ENCODE results near the gene ABCB9.
A peak's percentile ranks its signal among the peaks of the same experiment; 100 is the strongest.
"Not testable (repeated sequence)": the region's sequence is repeated elsewhere in the genome, so short reads cannot be mapped to it uniquely, and the experiment has no call there.

The ABCB9 gene

DNA sequence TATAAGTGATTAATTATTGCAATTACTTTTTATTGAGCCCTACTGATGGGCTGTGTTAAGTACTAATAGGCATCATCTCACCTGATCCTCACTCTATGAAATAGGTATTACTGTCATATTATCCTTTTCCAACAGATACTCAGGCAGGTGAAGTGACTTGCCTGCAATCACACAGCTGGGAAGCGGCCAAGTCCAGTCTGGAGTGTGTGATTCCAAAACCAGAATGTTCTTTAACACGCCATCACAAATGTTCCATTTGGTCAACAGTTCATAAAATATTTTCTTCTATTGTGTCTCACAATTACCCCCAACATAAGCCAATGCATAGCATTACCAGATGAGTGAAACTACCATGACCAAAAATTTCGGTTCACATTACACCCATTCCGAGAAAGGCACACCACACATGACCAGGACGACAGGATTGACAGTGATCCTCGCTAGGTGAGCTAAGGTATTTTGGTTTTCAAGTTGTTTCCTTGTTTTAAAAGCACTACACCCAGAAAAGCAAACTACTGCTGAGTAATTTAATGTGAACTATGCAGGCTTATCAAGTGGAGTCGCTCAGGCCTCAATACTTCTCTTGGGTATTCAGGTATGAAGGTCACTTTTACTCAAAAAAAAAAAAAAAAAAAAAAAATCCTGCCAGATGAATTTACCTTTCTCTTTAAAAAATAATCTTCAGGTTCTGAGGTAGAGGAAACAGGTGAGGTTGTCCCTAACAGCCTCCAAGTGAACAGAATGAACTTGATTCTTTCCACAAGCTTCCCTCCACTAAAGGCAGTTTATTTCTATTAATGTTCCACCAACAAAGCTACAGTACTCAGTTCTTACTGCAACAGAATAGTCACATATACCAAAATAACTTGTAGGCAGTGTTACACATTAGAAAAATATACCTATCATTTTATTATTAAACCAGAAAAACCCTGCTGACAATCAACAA, 72.8 kb downstream of the ABCB9 start:
- no peak for DNase-seq

DNA sequence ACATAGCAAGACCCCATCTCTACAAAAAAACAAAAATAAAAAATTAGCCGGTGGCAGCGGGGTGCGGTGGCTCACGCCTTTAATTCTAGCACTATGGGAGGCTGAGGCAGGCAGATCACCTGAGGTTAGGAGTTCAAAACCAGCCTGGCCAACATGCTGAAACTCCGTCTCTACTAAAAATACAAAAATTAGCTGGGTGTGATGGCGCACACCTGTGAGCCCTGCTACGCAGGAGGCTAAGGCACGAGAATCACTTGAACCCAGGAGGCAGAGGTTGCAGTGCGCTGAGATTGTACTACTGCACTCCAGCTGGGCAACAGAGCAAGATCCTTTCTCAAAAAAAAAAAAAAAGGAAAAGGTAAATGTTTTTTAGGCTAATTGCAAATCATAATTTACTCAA, 73.5 kb downstream of the ABCB9 start:
- not testable (repeated sequence) for DNase-seq

GRCh38 chr12:122891661-122892525, 74.4 kb downstream of the ABCB9 start:
- DNase-seq, result no peak

DNA sequence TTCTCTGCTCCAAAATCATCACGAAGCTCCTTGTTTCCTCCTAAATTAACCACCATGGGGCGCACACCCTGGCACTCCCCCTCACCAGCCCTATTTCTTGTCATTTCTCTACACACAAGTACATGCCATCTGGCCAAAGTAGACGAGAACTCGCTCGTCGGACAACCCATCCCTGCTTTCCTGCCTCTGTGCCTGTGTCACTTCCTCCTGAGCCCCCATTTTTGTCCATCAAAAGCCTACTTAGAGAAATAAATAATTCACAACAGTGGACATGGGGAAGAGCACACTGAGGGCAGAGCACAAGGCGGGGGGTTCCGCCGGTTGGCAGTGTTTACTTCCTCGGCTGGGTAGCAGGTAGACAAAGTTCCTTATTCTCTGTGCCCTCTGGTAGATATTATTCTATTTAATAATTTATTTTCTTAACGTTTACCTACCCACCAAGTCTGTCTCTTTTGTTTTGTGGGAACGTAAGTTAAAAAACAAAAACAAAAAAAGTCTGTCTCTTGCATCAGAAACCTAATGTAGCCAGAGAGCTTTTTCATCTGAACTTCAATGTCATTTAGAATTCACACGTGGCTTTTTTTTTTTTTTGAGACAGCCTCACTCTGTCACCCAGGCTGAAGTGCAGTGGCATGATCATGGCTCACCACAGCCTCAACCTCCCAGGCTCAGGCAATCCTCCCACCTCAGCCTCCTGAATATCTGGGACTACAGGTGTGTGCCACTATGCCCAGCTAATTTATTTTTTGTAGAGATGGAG, 76.3 kb downstream of the ABCB9 start:
- no peak for DNase-seq

- peak; percentile 48 for DNase-seq
Observed at GRCh38 chr12:122888232-122888752, 78.0 kb downstream of the ABCB9 start.

GRCh38 chr12:122887819-122888212, 78.4 kb downstream of the ABCB9 start:
- DNase-seq, result no peak

GRCh38 chr12:122886851-122887818, 79.1 kb downstream of the ABCB9 start:
- DNase-seq, result no peak

DNA sequence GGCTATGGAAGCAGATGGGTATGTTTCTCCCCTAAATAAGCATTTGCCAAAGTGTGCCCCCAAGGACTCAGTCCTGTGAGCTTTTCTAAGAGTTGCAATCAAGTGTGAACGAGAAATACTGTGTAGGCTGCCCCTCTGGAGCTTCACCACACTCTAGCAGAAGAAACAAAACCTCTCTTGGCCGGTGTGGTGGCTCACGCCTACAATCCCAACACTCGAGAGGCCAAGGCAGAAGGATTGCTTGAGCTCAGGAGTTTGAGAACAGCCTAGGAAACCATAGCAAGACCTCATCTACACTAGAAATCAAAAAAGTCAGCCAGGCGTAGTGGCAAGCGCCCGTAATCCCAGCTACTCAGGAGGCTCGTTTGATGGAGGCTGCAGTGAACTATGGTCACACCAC, 80.1 kb downstream of the ABCB9 start:
- no peak for DNase-seq

GRCh38 chr12:122884860-122885259, 81.4 kb downstream of the ABCB9 start:
- DNase-seq, result no peak

DNA sequence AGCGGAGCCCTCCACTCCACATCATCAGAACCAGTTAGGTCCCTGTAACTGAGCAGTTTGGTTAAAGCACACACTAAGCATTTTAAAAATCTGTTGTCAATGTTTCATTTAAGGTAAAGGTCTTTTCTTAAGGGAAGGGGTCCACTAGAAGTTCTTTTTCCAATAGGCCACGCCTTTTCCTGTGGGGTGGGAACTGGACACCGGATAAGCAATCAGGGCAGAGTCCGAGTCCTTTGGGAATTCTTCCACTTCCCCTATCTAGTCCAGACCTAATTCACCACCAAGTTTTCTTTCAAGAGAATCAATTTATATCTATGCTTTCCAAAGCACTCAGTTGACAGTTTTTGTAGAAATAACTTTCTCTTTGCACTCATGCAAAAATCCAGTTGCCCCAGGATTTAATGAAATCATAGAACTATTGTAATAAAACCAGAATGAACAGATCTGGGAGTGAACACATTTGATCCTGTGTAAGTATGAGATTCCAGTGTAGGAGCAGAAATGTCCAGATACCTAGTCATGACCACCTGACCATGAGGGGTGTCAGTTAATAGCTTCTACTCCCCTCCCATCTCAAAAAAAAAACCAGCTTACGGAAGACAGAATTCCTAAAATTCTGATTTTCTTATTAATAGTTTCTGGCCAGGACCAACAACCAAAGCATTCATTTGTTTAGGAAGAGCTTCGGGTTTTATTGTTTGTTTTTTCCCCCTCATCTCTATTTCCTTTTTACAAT, 82.0 kb downstream of the ABCB9 start:
- DNase-seq, result no peak

DNA sequence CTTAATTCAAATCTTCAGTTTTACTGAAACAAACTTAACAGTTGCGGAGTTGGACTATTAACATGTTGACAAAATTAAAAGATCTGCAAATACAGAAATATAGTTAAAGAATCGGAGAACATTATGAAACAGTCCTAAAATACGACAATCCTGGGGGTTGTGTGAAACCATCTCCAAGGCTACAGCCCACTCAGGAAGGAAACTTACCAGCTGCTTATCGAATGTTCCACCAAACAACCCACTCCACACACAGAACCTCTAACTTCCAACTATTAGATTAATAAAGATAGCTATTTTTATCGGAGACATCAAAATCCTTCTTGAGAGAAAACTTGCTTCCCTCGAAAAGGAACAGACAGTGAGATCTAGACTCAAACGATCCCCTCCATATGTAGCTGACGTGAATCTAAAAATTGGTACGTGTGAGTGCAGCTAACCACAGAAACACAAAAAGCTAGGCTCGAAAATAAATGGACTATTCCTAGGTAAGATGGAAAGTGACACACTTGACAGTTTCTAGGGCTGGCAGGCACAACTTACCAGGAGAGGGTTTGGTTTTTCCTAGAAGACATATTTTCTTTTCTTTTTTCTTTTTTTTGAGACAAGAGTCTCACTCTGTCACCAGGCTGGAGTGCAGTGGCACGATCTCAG, 83.2 kb downstream of the ABCB9 start:
- DNase-seq, result no peak

DNA sequence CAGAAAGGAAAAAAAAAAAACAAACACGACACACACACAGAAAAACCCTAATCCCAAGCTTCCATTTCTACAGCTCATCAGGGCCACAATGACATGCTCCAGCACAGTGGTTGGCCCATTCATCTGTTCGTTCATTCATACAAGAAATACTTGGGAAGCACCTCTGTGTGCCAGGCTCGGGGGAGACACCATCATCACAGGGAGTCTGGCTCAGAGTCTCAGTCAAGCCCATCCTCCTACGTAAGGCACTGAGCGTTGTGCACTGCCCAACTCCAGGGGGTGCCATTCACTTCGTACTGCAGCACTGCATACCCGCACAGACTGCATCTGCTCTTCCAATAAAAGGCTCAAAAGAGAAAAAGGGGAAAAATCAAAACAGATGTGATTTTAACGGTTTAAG, 85.6 kb downstream of the ABCB9 start:
- no peak for DNase-seq

DNA sequence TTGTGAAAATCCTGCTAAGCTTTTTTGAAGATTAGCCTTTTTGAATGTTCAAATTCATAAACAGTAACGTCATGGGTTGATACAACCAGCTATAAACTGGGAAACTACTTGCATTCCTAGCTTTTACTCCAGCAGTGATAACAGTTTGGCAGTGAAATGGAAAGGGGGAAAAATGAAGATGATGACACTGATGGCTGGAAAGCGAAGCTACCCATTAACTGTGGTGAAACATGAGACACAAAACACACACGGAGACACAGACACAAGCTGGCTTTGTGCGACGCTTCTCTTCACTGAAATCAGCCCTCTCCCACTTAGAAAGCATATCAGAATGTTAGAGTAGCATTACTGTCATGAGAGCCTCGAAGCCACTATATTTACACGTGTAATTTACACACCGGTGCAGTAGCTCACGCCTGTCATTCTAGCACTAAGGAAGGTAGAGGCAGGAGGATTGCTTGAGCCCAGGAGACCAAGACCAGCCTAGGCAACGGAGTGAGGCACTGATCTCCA, 86.1 kb downstream of the ABCB9 start:
- no peak for DNase-seq
